GF-D8 (cell line): Measurements from ENCODE around the gene LAMA4.

Source experiments
- DNase-seq: peaks from one replicate; lab custom pipeline; 2025; lab: John Stamatoyannopoulos, UW

The LAMA4 gene

GRCh38 chr6:112081569-112081968, 172.8 kb downstream of the LAMA4 start:
- DNase-seq: no peak

GRCh38 chr6:112066606-112067005, 187.8 kb downstream of the LAMA4 start:
- no peak for DNase-seq

GRCh38 chr6:112065426-112065986, 188.9 kb downstream of the LAMA4 start:
- DNase-seq: no peak

- no peak for DNase-seq
These were observed 191.4 kb downstream of the LAMA4 start for GRCh38 chr6:112062966-112063365.

- no peak for DNase-seq
These were observed 192.8 kb downstream of the LAMA4 start for GRCh38 chr6:112061605-112062004.
